HEK293 (cell line): Measurements from ENCODE around the gene TMF1.

ENCODE experiments used
- CTCF ChIA-PET: fragments of 350-600 bp; formaldehyde crosslinking; extraction: SDS; loops from one replicate; lab custom pipeline; 2021; ENCODE audit warnings: antibody characterized with exemption; lab: Yijun Ruan, JAX
- POLR2A ChIA-PET: fragments of 300-600 bp; formaldehyde crosslinking; extraction: SDS; loops from one replicate; lab custom pipeline; 2020; ENCODE audit warnings: antibody characterized with exemption, inconsistent platforms; lab: Yijun Ruan, JAX
- H3K27ac ChIP-seq: fragments of 200-500 bp; sonication (Bioruptor generic); 2 replicates; pipeline ENCODE4 v1.5.1; 2014; ENCODE audit warnings: low read depth, low read length, control low read depth, inconsistent platforms; ENCODE audit errors: extremely low read depth
- H3K36me3 ChIP-seq, 2 experiments: fragments of 200-500 bp in 1 of 2; sonication (Bioruptor generic) in 1 of 2; 1 replicate in 1 of 2; 2 replicates in 1 of 2; pipeline ENCODE4 v1.5.1; 2014 to 2017; ENCODE audit warnings: inconsistent platforms in 2 of 2, low read length in 2 of 2; ENCODE audit not compliant: control insufficient read depth in 2 of 2, insufficient read depth in 1 of 2
- H3K4me1 ChIP-seq: fragments of 200-500 bp; sonication (Bioruptor generic); 2 replicates; pipeline ENCODE4 v1.5.1; 2014; ENCODE audit warnings: mild to moderate bottlenecking, low read length, inconsistent platforms; ENCODE audit not compliant: control insufficient read depth, insufficient read depth
- H3K4me3 ChIP-seq: 2 replicates; pipeline ENCODE4 v1.5.1; 2011; ENCODE audit warnings: low read depth, mild to moderate bottlenecking, control low read depth, low read length, moderate library complexity
- H3K9me3 ChIP-seq: fragments of 200-500 bp; sonication (Bioruptor generic); 2 replicates; pipeline ENCODE4 v1.5.1; 2014; ENCODE audit warnings: low read depth, low read length, inconsistent platforms; ENCODE audit not compliant: control insufficient read depth, insufficient read depth
- HIC1 ChIP-seq: fragments of 450-650 bp; formaldehyde crosslinking; IDR thresholded peaks from 2 replicates; pipeline ENCODE4 v1.5.1; 2016; ENCODE audit warnings: missing biosample characterization, missing genetic modification characterization
- HOXC10 ChIP-seq: sonication (generic); formaldehyde crosslinking; IDR thresholded peaks from 2 replicates; pipeline ENCODE4 v1.8.1; 2023; ENCODE audit warnings: mild to moderate bottlenecking, missing genetic modification reagents
- KLF10 ChIP-seq: fragments of 450-650 bp; IDR thresholded peaks from 2 replicates; pipeline ENCODE4 v1.5.1; 2018; ENCODE audit warnings: missing biosample characterization, mild to moderate bottlenecking, missing genetic modification characterization
- KLF7 ChIP-seq: fragments of 450-650 bp; formaldehyde crosslinking; IDR thresholded peaks from 2 replicates; pipeline ENCODE4 v1.5.1; 2016; ENCODE audit warnings: missing biosample characterization, missing genetic modification characterization, borderline replicate concordance
- KLF8 ChIP-seq: fragments of 450-650 bp; formaldehyde crosslinking; IDR thresholded peaks from 2 replicates; pipeline ENCODE4 v1.5.1; 2016; ENCODE audit warnings: missing biosample characterization, missing genetic modification characterization
- PRDM10 ChIP-seq: fragments of 450-650 bp; formaldehyde crosslinking; IDR thresholded peaks from 2 replicates; pipeline ENCODE4 v1.5.1; 2016; ENCODE audit warnings: missing biosample characterization, missing genetic modification characterization
- RBAK ChIP-seq: fragments of 450-650 bp; formaldehyde crosslinking; IDR thresholded peaks from 2 replicates; pipeline ENCODE4 v1.5.1; 2016; ENCODE audit warnings: missing biosample characterization, missing genetic modification characterization
- ZBTB48 ChIP-seq: fragments of 450-650 bp; formaldehyde crosslinking; IDR thresholded peaks from 2 replicates; pipeline ENCODE4 v1.5.1; 2016; ENCODE audit warnings: missing biosample characterization, missing genetic modification characterization
- ZFHX2 ChIP-seq: fragments of 450-650 bp; formaldehyde crosslinking; conservative IDR thresholded peaks from 2 replicates; pipeline ENCODE4 v1.5.1; 2016; ENCODE audit warnings: missing biosample characterization, missing genetic modification characterization
- ZNF311 ChIP-seq: fragments of 450-650 bp; formaldehyde crosslinking; IDR thresholded peaks from 2 replicates; pipeline ENCODE4 v1.5.1; 2017; ENCODE audit warnings: missing biosample characterization, missing genetic modification characterization, borderline replicate concordance
- ZNF530 ChIP-seq: fragments of 450-650 bp; formaldehyde crosslinking; IDR thresholded peaks from 2 replicates; pipeline ENCODE4 v1.5.1; 2016; ENCODE audit warnings: low read depth, missing biosample characterization, missing genetic modification characterization
- ZNF639 ChIP-seq: fragments of 450-650 bp; formaldehyde crosslinking; IDR thresholded peaks from 2 replicates; pipeline ENCODE4 v1.5.1; 2016; ENCODE audit warnings: missing biosample characterization, missing genetic modification characterization
- ZNF747 ChIP-seq: fragments of 450-650 bp; formaldehyde crosslinking; IDR thresholded peaks from 2 replicates; pipeline ENCODE4 v1.5.1; 2016; ENCODE audit warnings: missing biosample characterization, missing genetic modification characterization
- ZNF791 ChIP-seq: fragments of 450-650 bp; formaldehyde crosslinking; IDR thresholded peaks from 2 replicates; pipeline ENCODE4 v1.5.1; 2016; ENCODE audit warnings: missing biosample characterization, missing genetic modification characterization
- ZNF837 ChIP-seq: fragments of 450-650 bp; formaldehyde crosslinking; IDR thresholded peaks from 2 replicates; pipeline ENCODE4 v1.5.1; 2016; ENCODE audit warnings: missing biosample characterization, missing genetic modification characterization
- ZNF843 ChIP-seq: fragments of 450-650 bp; formaldehyde crosslinking; IDR thresholded peaks from 2 replicates; pipeline ENCODE4 v1.5.1; 2016; ENCODE audit warnings: missing biosample characterization, missing genetic modification characterization
- ZSCAN4 ChIP-seq: fragments of 450-650 bp; formaldehyde crosslinking; IDR thresholded peaks from 2 replicates; pipeline ENCODE4 v1.5.1; 2017; ENCODE audit warnings: missing biosample characterization, missing genetic modification characterization
- ZXDB ChIP-seq: fragments of 450-650 bp; formaldehyde crosslinking; IDR thresholded peaks from 2 replicates; pipeline ENCODE4 v1.5.1; 2016; ENCODE audit warnings: missing biosample characterization, missing genetic modification characterization
- TF ChIP-seq, protein P1 (sequence below): fragments of 450-650 bp; formaldehyde crosslinking; IDR thresholded peaks from 2 replicates; pipeline ENCODE4 v1.5.1; 2017; ENCODE audit warnings: missing biosample characterization, missing genetic modification characterization

The TMF1 gene

GRCh38 chr3:69099576-69099975, 47.4 kb upstream of the TMF1 start:
- no peaks in the 10 kb centered on the region for H3K4me1 ChIP-seq
- H3K27ac ChIP-seq, result no peak overlapping the region
- CTCF ChIA-PET, result interaction anchor here (2.1 kb wide), 1 partner anchor 21 kb away, joined by 5 read pairs; no protein-coding TSS in a partner anchor
- POLR2A ChIA-PET, result interaction anchor here (1.0 kb wide), 1 partner anchor 14 kb away, joined by 3 read pairs; no protein-coding TSS in a partner anchor
- no peak overlapping the region for H3K4me3 ChIP-seq
- H3K9me3 ChIP-seq, result no peaks in the 10 kb centered on the region
- TF ChIP-seq PRDM10 (tag by site-specific recombination) (no peak), ZNF639 (no peak), KLF10 (tag by site-specific recombination) (no peak), ZBTB48 (tag by site-specific recombination) (no peak), KLF8 (tag by site-specific recombination) (no peak)
- H3K36me3 ChIP-seq, result peaks cover 0 to 44% of the 10 kb centered on the region in 2 experiments; a peak in 2 of 3 replicates

DNA sequence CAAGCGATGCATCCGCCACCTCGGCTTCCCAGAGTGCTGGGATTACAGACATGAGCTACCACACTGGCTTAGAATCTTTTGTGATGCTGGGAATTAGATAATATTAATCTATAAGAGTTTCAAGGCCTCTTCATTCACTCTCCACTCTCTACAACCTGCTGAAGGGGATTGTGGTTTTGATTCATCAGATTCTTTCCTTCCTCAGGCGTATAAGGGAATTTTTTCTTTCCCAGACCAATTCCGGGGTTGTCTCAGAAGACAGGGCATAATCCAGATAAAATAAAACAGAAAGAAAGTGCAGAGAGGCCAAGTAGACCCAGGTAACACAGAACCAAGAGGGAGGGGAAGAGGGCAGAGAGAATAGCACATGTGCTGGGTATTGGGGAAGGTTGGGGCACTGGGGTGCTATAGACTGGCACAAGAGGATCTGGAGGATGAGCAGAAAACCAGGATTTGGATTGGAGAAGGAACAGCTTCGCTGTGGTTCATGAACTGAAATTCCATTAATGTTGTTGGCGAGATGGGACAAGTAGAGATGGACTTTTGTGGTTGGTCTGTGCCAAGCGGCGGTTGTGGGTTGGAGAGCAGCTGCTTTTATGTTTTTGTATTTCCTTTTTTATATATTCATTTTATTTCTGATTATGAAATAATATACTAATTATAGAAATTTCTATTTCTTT, 45.4 kb upstream of the TMF1 start:
- ChIA-PET POLR2A (interaction anchor here (0.6 kb wide), 1 partner anchor 9 kb away, joined by 4 read pairs; no protein-coding TSS in a partner anchor), CTCF (interaction anchor here (0.6 to 2.1 kb wide), 2 partner anchors 23 to 125 kb away, joined by 3 to 5 read pairs; no protein-coding TSS in a partner anchor)
- H3K4me1 ChIP-seq, result no peaks in the 10 kb centered on the region
- TF ChIP-seq ZNF530, result no peak
- TF ChIP-seq RBAK (tag by site-specific recombination), result no peak
- TF ChIP-seq ZNF747 (tag by site-specific recombination), result no peak
- TF ChIP-seq, protein P1, sequence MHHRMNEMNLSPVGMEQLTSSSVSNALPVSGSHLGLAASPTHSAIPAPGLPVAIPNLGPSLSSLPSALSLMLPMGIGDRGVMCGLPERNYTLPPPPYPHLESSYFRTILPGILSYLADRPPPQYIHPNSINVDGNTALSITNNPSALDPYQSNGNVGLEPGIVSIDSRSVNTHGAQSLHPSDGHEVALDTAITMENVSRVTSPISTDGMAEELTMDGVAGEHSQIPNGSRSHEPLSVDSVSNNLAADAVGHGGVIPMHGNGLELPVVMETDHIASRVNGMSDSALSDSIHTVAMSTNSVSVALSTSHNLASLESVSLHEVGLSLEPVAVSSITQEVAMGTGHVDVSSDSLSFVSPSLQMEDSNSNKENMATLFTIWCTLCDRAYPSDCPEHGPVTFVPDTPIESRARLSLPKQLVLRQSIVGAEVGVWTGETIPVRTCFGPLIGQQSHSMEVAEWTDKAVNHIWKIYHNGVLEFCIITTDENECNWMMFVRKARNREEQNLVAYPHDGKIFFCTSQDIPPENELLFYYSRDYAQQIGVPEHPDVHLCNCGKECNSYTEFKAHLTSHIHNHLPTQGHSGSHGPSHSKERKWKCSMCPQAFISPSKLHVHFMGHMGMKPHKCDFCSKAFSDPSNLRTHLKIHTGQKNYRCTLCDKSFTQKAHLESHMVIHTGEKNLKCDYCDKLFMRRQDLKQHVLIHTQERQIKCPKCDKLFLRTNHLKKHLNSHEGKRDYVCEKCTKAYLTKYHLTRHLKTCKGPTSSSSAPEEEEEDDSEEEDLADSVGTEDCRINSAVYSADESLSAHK (tag by site-specific recombination), result no peak
- TF ChIP-seq KLF7 (tag by site-specific recombination), result no peak
- no peak for TF ChIP-seq ZXDB
- no peak for TF ChIP-seq ZFHX2
- H3K4me3 ChIP-seq, result no peak overlapping the region
- H3K36me3 ChIP-seq, result peaks cover 0 to 32% of the 10 kb centered on the region in 2 experiments; a peak in 2 of 3 replicates
- H3K9me3 ChIP-seq, result no peaks in the 10 kb centered on the region
- H3K27ac ChIP-seq, result no peak overlapping the region

- Histone ChIP-seq H3K9me3 (no peaks in the 10 kb centered on the region), H3K36me3 (peaks cover 0 to 20% of the 10 kb centered on the region in 2 experiments; a peak in 2 of 3 replicates), H3K4me3 (no peak overlapping the region), H3K27ac (no peak overlapping the region), H3K4me1 (peaks cover 4% of the 10 kb centered on the region; the same call in 1 of the 2 replicates)
- ChIA-PET CTCF (no interaction called here), POLR2A (no interaction called here)
- TF ChIP-seq ZSCAN4 (tag by site-specific recombination), result no peak
- no peak for TF ChIP-seq ZNF311 (tag by site-specific recombination)
- TF ChIP-seq ZNF791 (tag by site-specific recombination), result no peak
- no peak for TF ChIP-seq ZNF837 (tag by site-specific recombination)
- no peak for TF ChIP-seq HOXC10
- no peak for TF ChIP-seq HIC1 (tag by site-specific recombination)
- no peak for TF ChIP-seq ZNF843
Measured at GRCh38 chr3:69096299-69096698, 44.2 kb upstream of the TMF1 start.
